Stimulated activated naive CD4-positive, alpha-beta T cell (primary cell): ENCODE data around the gene C2orf68.
A peak's percentile ranks its signal among the peaks of the same experiment; 100 is the strongest.
"Not testable (repeated sequence)": the region's sequence is repeated elsewhere in the genome, so short reads cannot be mapped to it uniquely, and the experiment has no call there.

Experiments used
- DNase-seq, 6 experiments: peaks; one replicate each; lab custom pipeline; 2025; lab: John Stamatoyannopoulos, UW

The C2orf68 gene

GRCh38 chr2:85599468-85600234, 12.2 kb downstream of the C2orf68 start:
- DNase-seq, result no peak

DNA sequence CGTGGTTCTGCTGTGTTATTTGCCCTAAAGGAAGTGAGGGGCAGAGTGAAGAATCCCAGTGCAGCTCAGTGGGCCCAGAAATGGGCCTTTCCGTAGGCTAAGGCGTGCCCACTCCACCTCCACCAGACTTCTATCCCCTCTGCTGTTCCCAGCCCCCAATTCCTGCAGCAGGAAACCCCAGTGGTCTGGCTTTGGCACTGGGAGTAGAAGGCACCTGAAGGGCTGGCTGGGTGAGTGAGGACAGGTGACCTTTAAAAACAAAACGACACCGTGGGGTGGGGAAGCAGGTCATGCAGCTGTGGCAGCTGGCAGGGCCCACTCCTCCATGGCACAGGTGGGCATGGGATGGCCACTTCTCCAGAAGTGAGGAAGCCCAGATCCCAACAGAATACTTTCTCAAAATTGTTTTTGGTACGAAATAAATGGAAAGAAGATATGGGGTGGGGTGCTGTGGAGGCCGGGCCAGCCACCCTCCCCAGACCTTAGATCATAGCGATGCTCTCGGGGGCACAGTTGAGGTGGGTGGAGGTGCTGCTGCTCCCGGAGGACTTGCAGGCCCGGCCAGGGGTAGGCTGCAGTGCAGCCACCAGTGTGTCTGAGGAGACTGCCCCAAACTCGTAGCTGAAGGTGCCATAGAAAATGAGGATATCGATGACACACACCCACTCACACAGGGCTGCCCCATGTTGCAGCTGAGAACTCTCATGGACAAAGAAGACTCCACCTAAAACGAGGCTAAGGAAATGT, 13.1 kb downstream of the C2orf68 start:
- DNase-seq, result no peak

GRCh38 chr2:85597241-85597640, 14.6 kb downstream of the C2orf68 start:
- DNase-seq, result no peak

DNA sequence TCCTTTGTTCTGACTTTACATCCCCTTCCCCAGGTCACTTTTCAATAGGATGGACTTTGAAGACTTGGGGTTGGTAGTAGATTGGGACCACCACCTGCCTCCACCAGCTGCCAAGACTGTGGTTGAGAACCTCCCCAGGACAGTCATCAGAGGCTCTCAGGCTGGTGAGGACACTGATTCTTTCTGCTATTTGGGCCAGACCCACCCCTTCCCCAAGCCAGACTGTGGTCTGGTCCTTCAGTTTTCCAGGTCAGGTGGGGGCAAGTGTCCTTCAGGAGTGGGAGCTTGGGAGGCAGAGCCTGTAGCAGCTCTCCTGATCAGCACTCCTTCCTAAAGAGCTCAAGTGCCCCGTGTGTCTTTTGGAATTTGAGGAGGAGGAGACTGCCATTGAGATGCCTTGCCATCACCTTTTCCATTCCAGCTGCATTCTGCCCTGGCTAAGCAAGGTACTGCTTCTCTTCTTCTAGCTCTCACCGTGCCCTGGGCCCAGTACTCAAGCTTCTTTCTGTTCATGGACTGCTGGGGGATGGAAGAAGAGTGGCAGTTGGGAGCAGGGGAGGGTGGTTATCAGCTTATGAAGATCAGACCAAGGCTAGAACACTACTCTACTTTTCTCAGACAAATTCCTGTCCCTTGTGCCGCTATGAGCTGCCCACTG, 15.3 kb downstream of the C2orf68 start:
- no peak for DNase-seq

DNA sequence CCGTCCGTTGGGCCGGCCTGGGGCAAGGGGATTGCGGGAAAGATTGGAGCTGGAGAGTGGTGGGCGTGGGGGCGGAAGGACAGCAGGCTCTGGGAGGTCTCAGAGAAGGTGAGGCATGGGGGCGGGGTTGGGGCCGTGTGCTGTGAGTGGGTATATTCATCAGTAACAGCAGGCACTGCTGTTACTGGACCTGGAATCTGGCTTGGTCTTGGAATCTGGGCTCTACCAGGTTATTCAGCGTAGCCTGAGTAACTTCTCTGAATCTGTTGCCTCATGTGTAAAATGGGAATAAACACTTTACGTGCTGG, 15.9 kb downstream of the C2orf68 start:
- peak in 1 of 6 experiments; percentile 41 for DNase-seq

DNA sequence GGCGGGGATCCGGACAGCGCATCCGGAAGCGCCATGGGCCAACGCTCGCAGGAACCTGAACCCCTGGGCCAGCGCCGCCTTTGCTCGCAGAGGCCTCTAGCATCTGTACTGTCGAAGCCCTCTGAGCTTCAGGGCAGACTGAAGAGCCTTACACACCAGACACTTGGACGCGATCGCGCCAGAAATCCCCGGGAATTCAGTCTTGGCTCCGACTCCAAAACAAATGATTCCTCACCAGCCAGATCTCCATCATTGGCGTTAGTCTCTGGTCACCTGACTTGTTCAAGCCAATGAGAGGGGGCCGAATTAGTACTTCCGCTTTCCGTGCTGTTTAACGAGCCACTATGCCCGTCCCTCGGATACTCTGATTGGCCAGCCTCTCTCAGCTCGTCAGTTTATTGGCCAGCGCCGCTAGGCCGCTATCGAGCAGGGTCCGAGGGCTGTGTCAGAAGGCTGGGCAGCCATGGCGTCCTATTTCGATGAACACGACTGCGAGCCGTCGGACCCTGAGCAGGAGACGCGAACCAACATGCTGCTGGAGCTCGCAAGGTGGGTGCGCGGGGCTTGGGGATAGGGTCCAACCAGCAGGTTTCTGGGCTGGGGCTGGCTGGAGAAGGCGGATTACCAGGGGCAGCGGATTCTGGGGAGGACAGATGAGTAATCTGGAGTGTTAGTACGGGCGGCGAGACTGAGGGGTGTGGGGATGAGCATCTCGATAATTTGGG, 16.4 kb downstream of the C2orf68 start, which contains the start of gene RNF181:
Gene RNF181, plus strand, starts transcription at position 445 of the 725 bp plus-strand sequence. Its CDS starts 19 bp downstream, at position 464.
- peak; percentile 78 to 92 (median 88) for DNase-seq

DNA sequence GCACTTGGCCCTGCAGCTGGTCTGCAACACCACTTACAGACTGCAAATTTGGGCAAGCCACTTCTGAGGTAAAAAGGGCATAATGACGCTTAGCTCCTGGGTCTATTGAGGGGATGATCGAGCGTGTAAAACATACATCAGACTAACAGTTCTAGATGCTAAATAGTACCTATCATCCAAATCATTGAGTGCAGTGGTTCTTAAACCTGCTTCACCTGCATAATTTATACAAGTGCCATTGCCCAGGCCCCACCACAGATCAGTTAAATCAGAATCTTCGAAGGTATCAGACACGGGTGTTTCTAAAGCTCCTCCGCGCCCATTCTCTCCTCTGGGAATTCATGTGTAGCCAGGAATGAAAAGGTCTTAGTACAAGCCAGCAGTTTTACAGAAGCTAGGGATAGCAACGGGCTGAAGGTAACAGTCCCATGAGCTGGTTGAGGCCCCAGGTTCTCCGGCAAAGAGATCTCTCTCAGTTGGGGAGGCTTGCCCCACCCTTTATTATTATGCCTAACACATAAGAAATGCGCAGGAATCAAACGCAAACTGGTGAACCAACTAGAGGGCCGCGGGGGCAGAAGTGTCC, 17.1 kb downstream of the C2orf68 start:
- DNase-seq, result no peak

DNA sequence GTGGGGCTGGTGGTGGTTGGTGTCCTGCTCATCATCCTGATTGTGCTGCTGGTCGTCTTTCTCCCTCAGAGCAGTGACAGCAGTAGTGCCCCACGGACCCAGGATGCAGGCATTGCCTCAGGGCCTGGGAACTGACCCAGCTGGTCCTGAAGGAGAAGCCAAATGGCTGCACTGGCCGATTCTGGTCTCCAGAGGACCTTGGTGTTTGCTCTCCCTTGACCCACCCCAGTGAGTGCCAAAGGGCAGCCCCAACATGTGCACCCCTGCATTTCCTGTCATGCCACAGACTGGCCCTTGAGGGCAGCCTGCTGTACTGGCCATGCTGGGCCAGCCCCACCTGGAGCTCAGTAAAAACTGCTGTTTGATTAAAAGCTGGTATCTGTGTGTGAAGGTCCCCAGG, 18.8 kb downstream of the C2orf68 start:
- DNase-seq, result no peak

GRCh38 chr2:85592299-85592698, 19.6 kb downstream of the C2orf68 start:
- DNase-seq, result not testable (repeated sequence)

DNA sequence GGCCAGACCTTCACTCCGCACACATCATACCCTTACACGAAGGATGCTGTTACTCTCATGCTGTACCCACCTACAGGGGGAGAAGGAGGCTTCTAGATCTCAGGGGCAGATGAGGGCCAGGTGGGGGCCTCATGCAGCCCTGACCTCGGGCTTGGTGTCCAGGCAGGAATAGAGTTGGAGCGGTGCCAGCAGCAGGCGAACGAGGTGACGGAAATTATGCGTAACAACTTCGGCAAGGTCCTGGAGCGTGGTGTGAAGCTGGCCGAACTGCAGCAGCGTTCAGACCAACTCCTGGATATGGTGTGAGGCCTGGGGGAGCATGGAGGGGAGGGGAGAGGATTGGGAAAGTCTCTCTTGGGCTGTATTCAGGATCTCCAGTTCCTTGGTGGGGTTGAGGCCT, 20.3 kb downstream of the C2orf68 start:
- DNase-seq, result no peak

- DNase-seq, result no peak
Observed at GRCh38 chr2:85590950-85591349, 20.9 kb downstream of the C2orf68 start.

DNA sequence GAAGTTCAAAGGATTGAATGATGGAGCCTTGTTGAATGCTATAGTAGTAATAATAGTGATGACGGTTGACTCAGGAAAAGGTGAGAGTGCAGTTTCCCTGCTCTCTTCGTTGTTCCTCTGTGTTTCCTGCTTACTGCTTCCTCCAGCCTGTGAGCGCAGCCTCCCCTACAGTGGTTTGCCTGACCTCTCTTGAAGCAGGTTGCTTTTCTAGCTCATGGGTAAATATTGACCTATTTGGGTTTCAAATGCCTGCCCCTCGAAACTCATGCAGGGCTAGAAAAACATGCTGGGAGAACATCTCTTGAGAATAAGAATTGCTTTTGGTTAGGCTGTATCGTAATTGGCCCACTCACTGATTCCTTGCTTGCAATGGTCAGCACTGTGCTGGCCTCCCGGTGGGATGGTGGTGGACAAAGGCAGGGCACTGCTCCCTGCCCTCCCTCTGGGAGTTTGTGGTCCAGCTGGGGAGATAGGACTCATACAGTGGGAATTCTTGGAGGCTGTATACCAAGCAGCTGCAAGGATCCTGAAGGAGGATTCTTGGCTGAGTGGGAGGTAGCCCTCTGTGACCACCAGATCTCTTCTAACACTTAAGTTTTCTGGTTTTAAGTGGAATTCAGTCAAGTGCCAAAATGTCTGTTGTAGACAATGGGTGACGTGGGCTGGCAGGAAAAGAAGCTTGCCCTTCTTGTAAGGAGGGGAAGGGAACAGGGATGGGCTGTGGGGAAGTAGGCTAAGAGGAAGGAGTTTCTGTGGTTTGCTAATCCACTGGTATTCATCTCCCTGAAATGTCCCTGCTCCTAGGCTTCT, 21.7 kb downstream of the C2orf68 start:
- no peak for DNase-seq

DNA sequence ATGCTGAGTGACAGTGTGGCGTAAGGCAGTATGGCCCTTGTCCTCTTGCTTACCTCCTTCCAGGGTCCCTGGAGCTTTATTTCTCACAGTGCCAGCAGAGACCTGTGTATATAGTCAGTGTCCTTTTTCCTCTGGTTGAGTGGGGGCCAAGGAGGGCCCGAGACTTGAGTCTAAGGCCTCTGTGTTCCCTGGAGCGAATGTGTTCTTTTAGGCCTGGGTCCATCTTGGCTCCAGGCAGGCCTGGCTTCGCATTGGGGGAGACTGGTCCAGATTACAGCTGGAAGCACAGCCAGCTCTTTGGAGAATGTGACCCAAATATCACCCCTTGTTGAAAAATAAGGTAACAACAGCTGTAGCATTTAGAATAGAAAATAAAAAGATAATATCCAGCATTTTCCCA, 22.7 kb downstream of the C2orf68 start:
- DNase-seq, result no peak

- no peak for DNase-seq
Observed at GRCh38 chr2:85588645-85589044, 23.2 kb downstream of the C2orf68 start.

DNA sequence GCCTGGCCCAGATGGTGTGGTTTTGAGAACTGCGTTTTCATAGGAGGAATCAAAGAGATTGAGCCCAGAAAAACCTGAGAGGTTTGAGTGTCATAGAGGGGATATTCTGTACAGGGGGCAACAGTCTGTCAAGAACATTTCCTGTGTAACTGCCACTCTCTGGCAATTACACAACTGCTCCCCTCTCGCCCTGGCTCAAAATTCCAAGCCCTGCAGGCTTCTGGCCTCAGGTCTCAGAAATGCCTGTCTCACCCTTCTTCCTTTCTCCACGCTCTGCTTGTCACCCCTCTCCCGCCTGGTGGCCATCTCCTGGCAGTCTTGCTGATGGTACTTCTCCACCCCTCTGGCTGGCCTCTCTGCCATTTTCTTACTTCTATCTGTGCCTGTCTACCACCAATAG, 23.6 kb downstream of the C2orf68 start:
- DNase-seq, result no peak

DNA sequence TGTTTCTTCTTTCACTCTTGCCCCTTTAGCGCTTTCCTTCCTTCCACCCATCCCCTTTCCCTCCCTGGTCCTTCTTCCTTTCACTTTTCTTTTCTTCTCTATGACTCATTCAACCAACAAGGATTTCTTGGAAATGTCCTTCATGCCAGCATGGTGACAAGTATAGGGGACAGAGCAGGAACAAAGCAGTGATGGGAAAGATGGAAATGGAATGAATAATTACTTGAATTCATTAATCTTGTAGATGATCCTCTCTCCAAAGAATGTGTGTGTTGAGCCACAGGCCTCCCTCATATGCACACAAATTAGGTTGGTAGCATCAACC, 26.1 kb downstream of the C2orf68 start:
- no peak for DNase-seq

- peak in 3 of 6 experiments; percentile 17 to 53 (median 27) for DNase-seq
Observed at GRCh38 chr2:85584857-85585780, 26.7 kb downstream of the C2orf68 start.

GRCh38 chr2:85584354-85584856, 27.5 kb downstream of the C2orf68 start, which contains the start of gene VAMP5:
VAMP5 (plus strand) TSS chr2:85584431; CDS start chr2:85584491, 60 bp downstream.
- DNase-seq, result peak; percentile 17 to 53 (median 35)

DNA sequence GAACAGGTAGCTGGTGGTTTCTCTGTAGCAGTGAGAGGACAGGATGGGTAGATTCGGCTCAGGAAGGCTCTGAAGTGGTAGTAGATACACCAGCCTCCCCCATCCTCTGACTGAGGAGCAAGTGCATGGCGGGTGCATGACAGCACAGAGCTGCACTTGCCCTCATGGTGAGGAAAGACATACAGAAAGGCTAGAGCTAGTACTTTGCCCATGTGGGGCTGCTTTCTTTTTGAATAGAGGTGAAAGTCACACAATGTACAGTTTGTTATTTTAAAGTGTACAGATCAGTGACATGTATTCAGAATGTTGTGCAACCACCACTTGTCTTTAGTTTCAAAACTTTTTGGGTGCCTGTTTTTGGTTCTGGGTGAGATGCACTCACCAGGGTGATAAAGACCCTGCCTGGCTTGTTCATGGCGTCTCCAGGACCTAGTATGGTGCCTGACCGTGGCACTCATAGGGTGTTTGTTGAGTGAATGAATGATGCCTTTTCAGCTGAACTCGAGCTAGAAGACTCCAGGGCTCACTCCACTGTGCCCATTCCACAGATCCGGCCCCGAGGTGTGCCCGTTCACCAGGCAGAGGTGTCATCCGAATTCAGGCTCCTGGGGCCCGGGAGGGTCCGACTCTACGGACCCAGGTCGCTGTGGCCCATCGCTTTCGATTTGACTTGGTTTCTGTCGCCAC, 28.1 kb downstream of the C2orf68 start:
- peak in 4 of 6 experiments; percentile 5 to 57 (median 46) for DNase-seq
